Coronary artery (tissue), 2 donors: ENCODE results near the gene SPTBN5.

Experiments
- DNase-seq: peaks from one replicate; pipeline ENCODE4 v3.0.0-alpha.2; 2017; ENCODE audit warnings: low spot score
- H3K27ac ChIP-seq, 2 donors: fragments of 200-600 bp; sonication (generic); one replicate each; pipeline ENCODE4 v1.5.1; 2016 to 2019
- H3K4me3 ChIP-seq: fragments of 200-600 bp; sonication (generic); 2 replicates; pipeline ENCODE4 v1.5.1; 2016; ENCODE audit warnings: mild to moderate bottlenecking, moderate library complexity
- TF ChIP-seq, protein P1 (sequence below): fragments of 200-600 bp; sonication (generic); IDR thresholded peaks from one replicate; pipeline ENCODE4 v1.5.1; 2019; ENCODE audit warnings: antibody characterized with exemption

SPTBN5 gene

DNA sequence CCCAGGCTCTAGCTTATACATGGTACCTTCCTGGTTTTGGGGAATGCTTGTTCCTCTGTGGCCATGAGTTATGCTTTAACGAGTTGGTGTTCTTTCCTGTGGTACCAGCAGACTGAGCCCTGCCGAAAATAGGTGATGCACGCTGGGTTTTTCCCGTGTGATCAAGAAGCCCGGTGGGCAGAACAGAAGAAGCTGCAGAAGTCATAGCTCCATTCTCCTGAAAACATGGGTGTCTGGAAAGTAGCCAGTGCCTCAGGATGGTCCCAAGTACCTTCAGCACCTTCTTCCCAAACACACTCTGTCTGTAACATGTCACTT lies 94.4 kb downstream of the SPTBN5 start:
- TF ChIP-seq, protein P1, sequence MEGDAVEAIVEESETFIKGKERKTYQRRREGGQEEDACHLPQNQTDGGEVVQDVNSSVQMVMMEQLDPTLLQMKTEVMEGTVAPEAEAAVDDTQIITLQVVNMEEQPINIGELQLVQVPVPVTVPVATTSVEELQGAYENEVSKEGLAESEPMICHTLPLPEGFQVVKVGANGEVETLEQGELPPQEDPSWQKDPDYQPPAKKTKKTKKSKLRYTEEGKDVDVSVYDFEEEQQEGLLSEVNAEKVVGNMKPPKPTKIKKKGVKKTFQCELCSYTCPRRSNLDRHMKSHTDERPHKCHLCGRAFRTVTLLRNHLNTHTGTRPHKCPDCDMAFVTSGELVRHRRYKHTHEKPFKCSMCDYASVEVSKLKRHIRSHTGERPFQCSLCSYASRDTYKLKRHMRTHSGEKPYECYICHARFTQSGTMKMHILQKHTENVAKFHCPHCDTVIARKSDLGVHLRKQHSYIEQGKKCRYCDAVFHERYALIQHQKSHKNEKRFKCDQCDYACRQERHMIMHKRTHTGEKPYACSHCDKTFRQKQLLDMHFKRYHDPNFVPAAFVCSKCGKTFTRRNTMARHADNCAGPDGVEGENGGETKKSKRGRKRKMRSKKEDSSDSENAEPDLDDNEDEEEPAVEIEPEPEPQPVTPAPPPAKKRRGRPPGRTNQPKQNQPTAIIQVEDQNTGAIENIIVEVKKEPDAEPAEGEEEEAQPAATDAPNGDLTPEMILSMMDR: no peak
- Histone ChIP-seq H3K27ac (no peak overlapping the region), H3K4me3 (no peak overlapping the region)
- no peak for DNase-seq

DNA sequence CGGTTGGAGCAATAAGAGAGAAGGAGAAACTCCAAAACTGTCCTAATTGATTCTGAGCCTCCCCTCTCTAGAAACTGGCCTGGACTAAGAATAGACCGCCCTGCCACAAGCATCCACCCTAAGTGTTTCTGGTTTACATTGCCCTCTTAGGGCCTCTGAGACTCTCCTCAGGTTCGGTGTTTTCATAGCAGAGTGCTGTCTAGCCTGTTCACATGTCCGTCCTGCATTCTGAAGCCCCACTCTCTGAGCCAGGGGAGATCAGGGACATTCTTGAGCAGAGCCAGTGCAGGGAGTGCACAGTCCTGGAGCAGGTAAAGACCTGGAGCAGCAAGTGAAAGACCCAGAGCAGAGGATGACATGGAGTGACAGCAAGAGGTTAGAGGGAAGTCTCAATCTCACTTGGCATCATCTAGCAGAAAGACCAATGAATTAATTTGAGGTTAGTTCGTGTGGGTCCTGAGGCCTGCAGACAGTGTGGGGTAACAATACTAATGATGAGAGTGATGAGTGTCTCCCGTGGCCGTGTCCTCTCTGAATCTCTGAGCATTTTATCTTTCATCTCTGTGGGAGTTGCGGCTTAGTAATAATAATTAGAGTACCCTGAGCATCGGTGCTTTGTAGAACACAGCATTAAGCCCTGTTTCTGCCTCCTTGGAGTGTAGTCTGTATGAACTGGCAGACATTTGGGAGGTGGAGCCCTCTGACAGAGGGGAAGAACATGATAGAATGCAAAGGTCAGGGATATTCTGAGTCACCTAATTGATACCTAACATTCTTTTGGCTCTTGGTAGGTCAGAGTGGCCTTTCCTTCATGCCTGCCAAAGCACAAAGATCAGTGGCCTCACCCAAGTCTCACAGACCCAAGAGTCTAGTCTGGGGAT lies 95.0 kb downstream of the SPTBN5 start:
- TF ChIP-seq, protein P1: no peak
- H3K4me3 ChIP-seq: no peak overlapping the region
- no peak for DNase-seq
- H3K27ac ChIP-seq: no peak overlapping the region
